GM12878 (cell line): Measurements from ENCODE around the gene ATP6V1C2. TPM values are rescaled to one million over a fixed set of nuclear protein-coding genes. Genes with fewer than 3 reads are reported as not detected.

Experiments used
- ATAC-seq: fragments of 200-7000 bp; cut with Tn5 transposase; 3 replicates; pipeline ENCODE4 v1.9.1; 2020; ENCODE audit warnings: mild to moderate bottlenecking, moderate library complexity
- BruUV-seq: library from RNA; stranded (reverse); fragments of 400-500 nt; replicated peaks from 2 replicates; lab custom pipeline; 2021; lab: Mats Ljungman, UMichigan
- CTCF ChIA-PET: fragments of 300-600 bp; sonication (Branson Sonifier 250); formaldehyde crosslinking; extraction: SDS; loops from one replicate; lab custom pipeline; 2021; ENCODE audit warnings: inconsistent platforms; lab: Yijun Ruan, JAX
- POLR2A ChIA-PET: fragments of 350-600 bp; formaldehyde crosslinking; extraction: SDS; loops from one replicate; lab custom pipeline; 2021; ENCODE audit warnings: inconsistent platforms; lab: Charles Lee
- RAD21 ChIA-PET: fragments of 300-600 bp; sonication (Branson Sonifier 250); formaldehyde crosslinking; loops from one replicate; lab custom pipeline; 2023; ENCODE audit warnings: antibody characterized with exemption; ENCODE audit not compliant: unreplicated experiment; lab: Charles Lee
- SMC1A ChIA-PET: fragments of 300-600 bp; sonication (Branson Sonifier 250); formaldehyde crosslinking; loops from one replicate; lab custom pipeline; 2023; ENCODE audit not compliant: unreplicated experiment, uncharacterized antibody; lab: Charles Lee
- DNase-seq: peaks from one replicate; pipeline ENCODE4 v3.0.0-alpha.2; 2011; ENCODE audit warnings: low read depth, low spot score
- FAIRE-seq: peaks from 3 replicates; lab custom pipeline; 2011; peaks lifted over from hg19 to GRCh38; lab: Jason Lieb, UNC
- H2AFZ ChIP-seq: 2 replicates; pipeline ENCODE4 v1.6.0; 2011; ENCODE audit warnings: low read depth, low read length, control low read depth; ENCODE audit not compliant: control insufficient read depth
- H3K27ac ChIP-seq: 2 replicates; pipeline ENCODE4 v1.5.1; 2011; ENCODE audit warnings: control low read depth; ENCODE audit not compliant: control insufficient read depth, insufficient read depth
- H3K27me3 ChIP-seq, 2 experiments: replicated peaks in 1 of 2; 2 replicates each; pipeline versions ENCODE4 v1.6.0 to v1.6.1; 2011; ENCODE audit warnings: low read length in 1 of 2; ENCODE audit not compliant: control insufficient read depth in 2 of 2, insufficient read depth in 2 of 2
- H3K36me3 ChIP-seq, 2 experiments: 2 replicates each; pipeline ENCODE4 v1.5.1; 2011; ENCODE audit warnings: low read length in 1 of 2; ENCODE audit not compliant: control insufficient read depth in 2 of 2, insufficient read depth in 2 of 2
- H3K4me1 ChIP-seq: 2 replicates; pipeline ENCODE4 v1.6.1; 2011; ENCODE audit warnings: mild to moderate bottlenecking, low read length, moderate library complexity, mixed read lengths; ENCODE audit not compliant: control insufficient read depth, insufficient read depth
- H3K4me2 ChIP-seq: 2 replicates; pipeline ENCODE4 v1.6.0; 2011; ENCODE audit warnings: control low read depth; ENCODE audit not compliant: control insufficient read depth, insufficient read depth
- H3K4me3 ChIP-seq: fragments of 200-600 bp; sonication (generic); 2 replicates; pipeline ENCODE4 v1.5.1; 2016
- H3K79me2 ChIP-seq: 2 replicates; pipeline ENCODE4 v1.6.0; 2011; ENCODE audit warnings: low read length; ENCODE audit not compliant: control insufficient read depth, insufficient read depth
- H3K9ac ChIP-seq: 2 replicates; pipeline ENCODE4 v1.8.0; 2011; ENCODE audit warnings: low read length, control low read depth, mixed read lengths; ENCODE audit not compliant: control insufficient read depth, insufficient read depth
- H3K9me3 ChIP-seq: replicated peaks from 3 replicates; pipeline ENCODE4 v1.5.1; 2011; ENCODE audit warnings: mild to moderate bottlenecking, low read length; ENCODE audit not compliant: control insufficient read depth, insufficient read depth
- H4K20me1 ChIP-seq: 2 replicates; pipeline ENCODE4 v1.6.0; 2011; ENCODE audit not compliant: control insufficient read depth, insufficient read depth
- BACH1 ChIP-seq: fragments of 450-650 bp; IDR thresholded peaks from 2 replicates; pipeline ENCODE4 v1.6.1; 2017; ENCODE audit warnings: mild to moderate bottlenecking, borderline replicate concordance
- CHD4 ChIP-seq: fragments of 200-600 bp; sonication (generic); IDR thresholded peaks from 2 replicates; pipeline ENCODE4 v1.6.1; 2016; ENCODE audit warnings: mild to moderate bottlenecking
- EGR1 ChIP-seq, 2 experiments: IDR thresholded peaks; 1 replicate in 1 of 2; 2 replicates in 1 of 2; pipeline ENCODE4 v1.6.1; 2011 to 2012; ENCODE audit warnings: low read depth in 2 of 2, low read length in 2 of 2, borderline replicate concordance in 1 of 2, mild to moderate bottlenecking in 1 of 2, moderate library complexity in 1 of 2
- HDAC6 ChIP-seq: fragments of 200-600 bp; sonication (generic); IDR thresholded peaks from one replicate; pipeline ENCODE4 v1.8.0; 2017; ENCODE audit warnings: antibody characterized with exemption; ENCODE audit not compliant: unreplicated experiment
- KDM1A ChIP-seq: fragments of 200-600 bp; sonication (generic); IDR thresholded peaks from 2 replicates; pipeline ENCODE4 v1.6.1; 2016; ENCODE audit warnings: borderline replicate concordance
- MYC ChIP-seq: IDR thresholded peaks from 2 replicates; pipeline ENCODE4 v1.6.1; 2011; ENCODE audit warnings: mild to moderate bottlenecking, low read length, moderate library complexity, inconsistent platforms; ENCODE audit not compliant: insufficient read depth, insufficient replicate concordance, insufficient read length, severe bottlenecking
- TCF12 ChIP-seq: IDR thresholded peaks from 2 replicates; pipeline ENCODE4 v1.6.1; 2011; ENCODE audit warnings: low read depth, mild to moderate bottlenecking, low read length
- ZBTB11 ChIP-seq: fragments of 450-650 bp; formaldehyde crosslinking; IDR thresholded peaks from 2 replicates; pipeline ENCODE4 v1.5.0; 2022; ENCODE audit warnings: mild to moderate bottlenecking, missing genetic modification characterization
- ZBTB40 ChIP-seq: fragments of 450-650 bp; IDR thresholded peaks from 2 replicates; pipeline ENCODE4 v1.6.1; 2016; ENCODE audit warnings: mild to moderate bottlenecking, moderate library complexity, borderline replicate concordance
- ZNF217 ChIP-seq: fragments of 450-650 bp; IDR thresholded peaks from 2 replicates; pipeline ENCODE4 v1.6.1; 2017; ENCODE audit warnings: antibody characterized with exemption, mild to moderate bottlenecking
- ZNF24 ChIP-seq: fragments of 450-650 bp; IDR thresholded peaks from 2 replicates; pipeline ENCODE4 v1.6.1; 2017; ENCODE audit warnings: antibody characterized with exemption, mild to moderate bottlenecking
- ZSCAN29 ChIP-seq: fragments of 450-650 bp; IDR thresholded peaks from 2 replicates; pipeline ENCODE4 v1.6.1; 2017; ENCODE audit warnings: mild to moderate bottlenecking, moderate library complexity
- WGBS: methylation state at CpG from one replicate; pipeline ENCODE4 v1.1.6; 2016; ENCODE audit warnings: low lambda C conversion rate; ENCODE audit not compliant: insufficient replicate concordance, insufficient coverage; ENCODE audit errors: missing lambda C conversion rate; 5-methylcytosine and 5-hydroxymethylcytosine counted together
- in situ Hi-C: fragments of 300-500 bp; cut with MboI; formaldehyde crosslinking; loops from 9 replicates; pipeline ENCODE4 v1.14.3; 2018; ENCODE audit warnings: mixed read lengths
- intact Hi-C: fragments of 100-400 bp; cut with micrococcal nuclease; formaldehyde crosslinking; loops from one replicate; pipeline ENCODE4 v1.14.2; 2022; ENCODE audit not compliant: unreplicated experiment
- polyA plus RNA-seq, 11 experiments: library from polyadenylated mRNA; depleted of rRNA in 4 of 11; unstranded in 6 of 11; stranded (reverse) in 5 of 11; fragments of >200 nt; fragmentation: Nextera tagmentation in 4 of 11; fragmentation: Illumina TruSeq in 1 of 11; extraction: Ambion mirVana in 4 of 11; extraction: Trizol in 1 of 11; gene quantifications; 1 replicate in 1 of 11; 2 replicates in 10 of 11; pipeline versions ENCODE4 v1.2.1 to v1.2.3, GENCODE V29; 2011 to 2016; ENCODE audit warnings: inconsistent platforms in 2 of 11, missing spikeins in 2 of 11, low read depth in 1 of 11
- total RNA-seq, 4 experiments: library from RNA; depleted of rRNA in 3 of 4; stranded (reverse); fragments of >200 nt in 3 of 4; fragmentation: Illumina TruSeq in 1 of 4; extraction: Trizol in 1 of 4; gene quantifications; 2 replicates each; pipeline versions ENCODE4 v1.2.1 to v1.2.3, GENCODE V29; 2013 to 2021
- TF ChIP-seq, protein P1 (sequence below): fragments of 450-650 bp; IDR thresholded peaks from 2 replicates; pipeline ENCODE4 v1.6.1; 2018; ENCODE audit warnings: borderline replicate concordance, mild to moderate bottlenecking; ENCODE audit not compliant: partially characterized antibody

ATP6V1C2 gene
- total and polyA plus RNA-seq, 10 of the 15 experiments (the other 5 are each of a cell fraction or from before 2014, with no cell fraction given): 0.04 to 1.5 (median 0.24) TPM; not detected in 1

DNA sequence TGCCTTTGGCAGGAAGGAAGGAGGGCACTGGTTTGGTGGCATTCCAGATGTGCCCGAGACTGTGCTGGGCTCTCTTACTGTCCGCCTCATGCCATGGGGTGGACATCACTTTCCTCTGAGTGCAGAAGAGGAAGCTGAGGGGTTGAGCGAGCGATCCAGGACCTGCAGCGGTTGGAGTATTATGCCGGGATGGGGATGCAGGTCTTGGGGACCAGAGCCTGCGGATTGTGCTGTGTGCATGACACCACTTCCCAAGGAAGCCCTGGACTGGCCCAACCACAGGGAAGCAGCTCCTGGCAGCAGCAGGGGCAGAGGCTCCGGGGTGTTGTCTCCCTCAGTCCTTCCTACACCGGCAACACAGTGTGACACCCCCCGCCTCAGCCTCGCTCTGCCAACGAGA, 44.5 kb downstream of the ATP6V1C2 start (continued):
- TF ChIP-seq, protein P1, sequence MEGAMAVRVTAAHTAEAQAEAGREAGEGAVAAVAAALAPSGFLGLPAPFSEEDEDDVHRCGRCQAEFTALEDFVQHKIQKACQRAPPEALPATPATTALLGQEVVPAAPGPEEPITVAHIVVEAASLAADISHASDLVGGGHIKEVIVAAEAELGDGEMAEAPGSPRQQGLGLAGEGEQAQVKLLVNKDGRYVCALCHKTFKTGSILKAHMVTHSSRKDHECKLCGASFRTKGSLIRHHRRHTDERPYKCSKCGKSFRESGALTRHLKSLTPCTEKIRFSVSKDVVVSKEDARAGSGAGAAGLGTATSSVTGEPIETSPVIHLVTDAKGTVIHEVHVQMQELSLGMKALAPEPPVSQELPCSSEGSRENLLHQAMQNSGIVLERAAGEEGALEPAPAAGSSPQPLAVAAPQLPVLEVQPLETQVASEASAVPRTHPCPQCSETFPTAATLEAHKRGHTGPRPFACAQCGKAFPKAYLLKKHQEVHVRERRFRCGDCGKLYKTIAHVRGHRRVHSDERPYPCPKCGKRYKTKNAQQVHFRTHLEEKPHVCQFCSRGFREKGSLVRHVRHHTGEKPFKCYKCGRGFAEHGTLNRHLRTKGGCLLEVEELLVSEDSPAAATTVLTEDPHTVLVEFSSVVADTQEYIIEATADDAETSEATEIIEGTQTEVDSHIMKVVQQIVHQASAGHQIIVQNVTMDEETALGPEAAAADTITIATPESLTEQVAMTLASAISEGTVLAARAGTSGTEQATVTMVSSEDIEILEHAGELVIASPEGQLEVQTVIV: no peak
- TF ChIP-seq CHD4 (no peak), ZNF24 (no peak), KDM1A (no peak), ZSCAN29 (no peak), ZBTB40 (no peak)

DNA sequence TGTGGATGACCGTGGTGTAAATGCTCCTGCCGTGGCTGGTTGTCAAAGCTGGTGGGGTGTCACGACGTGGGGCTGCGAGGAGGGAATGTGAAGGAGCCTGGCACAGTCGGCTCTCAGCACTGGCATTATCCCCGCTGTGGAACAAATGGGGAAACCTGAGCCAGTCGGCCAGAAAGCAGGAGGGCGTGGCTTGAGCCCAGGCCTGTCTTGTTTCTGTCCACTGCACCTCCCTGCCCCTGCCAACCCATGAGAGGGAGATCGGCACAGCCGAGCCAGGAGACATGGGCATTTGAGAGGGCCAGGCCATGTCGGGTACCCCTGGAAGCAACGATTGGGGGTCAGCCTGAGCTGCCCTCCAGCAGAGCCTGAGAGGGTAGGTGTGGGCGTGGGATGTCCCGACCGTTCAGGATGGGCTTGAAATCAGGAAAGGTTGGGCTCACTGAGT, 46.7 kb downstream of the ATP6V1C2 start:
- FAIRE-seq (no peak), ATAC-seq (no peak), DNase-seq (no peak)
- ChIA-PET SMC1A (no interaction called here), CTCF (no interaction called here), RAD21 (no interaction called here), POLR2A (no interaction called here)
- BruUV-seq: no TSS peak
- no peak overlapping the region for H3K9ac ChIP-seq
- H3K9me3 ChIP-seq: no peaks in the 10 kb centered on the region
- no peaks in the 10 kb centered on the region for H3K36me3 ChIP-seq
- no peaks in the 10 kb centered on the region; a peak in 1 of 4 replicates for H3K27me3 ChIP-seq
- H2AFZ ChIP-seq: no peak overlapping the region
- H3K4me3 ChIP-seq: no peak overlapping the region
- H3K4me2 ChIP-seq: no peak overlapping the region
- no peaks in the 10 kb centered on the region for H3K4me1 ChIP-seq
- no peak overlapping the region for H3K27ac ChIP-seq
- no peaks in the 10 kb centered on the region for H3K79me2 ChIP-seq
- in situ Hi-C loops: no loop called here
- intact Hi-C loops: no loop called here
- no peaks in the 10 kb centered on the region for H4K20me1 ChIP-seq
- 33% methylated on average over 16 of the region's 16 CpGs for WGBS
- TF ChIP-seq TCF12 (no peak), HDAC6 (no peak), EGR1 (IDR thresholded peaks at IDR 0.05; ENCODE audit: borderline replicate concordance in 1 of 2, low read depth in 2 of 2, low read length in 2 of 2) (no peak), ZBTB11 (CRISPR knock-in tag) (no peak), ZNF217 (no peak), MYC (no peak), BACH1 (no peak)
